ENCODE results near the gene CRNKL1.

Gene CRNKL1

DNA sequence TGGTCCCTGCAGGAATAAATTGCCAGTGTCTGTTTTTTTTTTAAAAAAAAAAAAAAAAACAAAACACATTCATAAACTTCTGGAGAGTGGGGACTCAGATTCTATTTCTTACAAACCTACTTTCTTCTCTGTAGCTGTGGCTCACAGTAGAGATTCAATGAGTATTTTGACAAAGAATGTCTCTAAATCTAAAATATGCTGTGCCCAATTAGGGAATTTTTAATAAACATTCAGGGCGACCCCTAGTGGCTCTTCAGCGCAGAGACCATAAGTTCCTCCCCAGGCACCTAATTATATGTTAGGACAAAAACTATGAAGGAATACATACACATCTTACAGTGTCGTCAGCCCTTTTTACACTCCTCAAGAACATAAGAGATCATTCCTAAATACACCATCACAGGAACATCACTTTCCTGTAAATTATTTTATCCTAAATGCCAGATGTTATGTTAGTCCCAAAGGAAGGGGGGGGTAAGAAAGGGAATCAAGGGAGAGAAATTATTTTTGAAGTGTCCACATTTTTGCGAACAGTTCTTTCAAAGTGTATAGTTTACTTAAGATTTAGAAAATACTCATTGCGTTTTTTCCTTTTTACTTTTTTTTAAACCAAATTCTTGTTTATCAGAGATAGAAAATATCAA is 56.9 kb downstream of the CRNKL1 start:
- H3K4me3 ChIP-seq (replicated peaks in 1 of 2; ENCODE audit: low read depth in 2 of 2, low read length in 2 of 2): no peak overlapping the region
- TF ChIP-seq, protein P1, sequence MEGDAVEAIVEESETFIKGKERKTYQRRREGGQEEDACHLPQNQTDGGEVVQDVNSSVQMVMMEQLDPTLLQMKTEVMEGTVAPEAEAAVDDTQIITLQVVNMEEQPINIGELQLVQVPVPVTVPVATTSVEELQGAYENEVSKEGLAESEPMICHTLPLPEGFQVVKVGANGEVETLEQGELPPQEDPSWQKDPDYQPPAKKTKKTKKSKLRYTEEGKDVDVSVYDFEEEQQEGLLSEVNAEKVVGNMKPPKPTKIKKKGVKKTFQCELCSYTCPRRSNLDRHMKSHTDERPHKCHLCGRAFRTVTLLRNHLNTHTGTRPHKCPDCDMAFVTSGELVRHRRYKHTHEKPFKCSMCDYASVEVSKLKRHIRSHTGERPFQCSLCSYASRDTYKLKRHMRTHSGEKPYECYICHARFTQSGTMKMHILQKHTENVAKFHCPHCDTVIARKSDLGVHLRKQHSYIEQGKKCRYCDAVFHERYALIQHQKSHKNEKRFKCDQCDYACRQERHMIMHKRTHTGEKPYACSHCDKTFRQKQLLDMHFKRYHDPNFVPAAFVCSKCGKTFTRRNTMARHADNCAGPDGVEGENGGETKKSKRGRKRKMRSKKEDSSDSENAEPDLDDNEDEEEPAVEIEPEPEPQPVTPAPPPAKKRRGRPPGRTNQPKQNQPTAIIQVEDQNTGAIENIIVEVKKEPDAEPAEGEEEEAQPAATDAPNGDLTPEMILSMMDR (IDR thresholded peaks at IDR 0.05; ENCODE audit: low read depth, low read length): peak; percentile 68
- DNase-seq (ENCODE audit: low read depth in 2 of 2): peak; percentile 78

DNA sequence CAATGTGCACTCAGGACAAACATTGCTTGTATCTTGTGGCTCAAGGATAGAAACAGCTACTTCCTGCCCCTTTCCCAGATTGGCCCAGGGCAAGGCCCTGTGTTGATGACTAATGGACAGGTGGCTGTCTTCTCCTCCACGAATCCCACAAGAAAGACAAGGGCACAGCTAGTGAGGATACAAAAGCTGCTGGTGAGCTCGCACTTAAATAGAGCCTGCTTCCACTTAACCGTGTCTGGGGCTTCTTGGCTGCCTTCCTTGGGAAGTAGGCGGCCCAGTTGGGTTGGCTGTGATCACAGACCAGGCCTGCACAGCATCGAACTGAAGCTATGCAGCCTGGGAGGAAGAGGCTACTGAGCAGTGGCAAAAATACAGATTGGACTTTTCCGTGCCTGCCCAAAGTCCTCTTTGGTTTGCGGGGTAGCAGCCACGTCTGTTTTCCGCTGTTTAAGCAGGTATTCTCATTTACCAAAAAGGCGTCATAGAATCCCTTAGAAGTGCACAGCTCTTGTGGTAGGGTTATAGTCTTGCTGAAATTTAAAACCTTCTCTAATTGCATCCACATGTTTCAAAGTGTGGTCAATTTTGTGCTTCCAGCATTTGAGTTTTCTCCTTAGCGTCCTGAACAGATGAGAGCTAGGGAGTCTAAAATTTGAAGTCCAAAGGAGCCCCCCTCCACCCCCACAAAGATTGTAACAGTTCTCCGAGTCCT is 58.2 kb downstream of the CRNKL1 start:
- TF ChIP-seq, protein P1 (IDR thresholded peaks at IDR 0.05; ENCODE audit: low read depth, low read length): no peak
- DNase-seq (ENCODE audit: low read depth in 2 of 2): peak; percentile 46 to 77
- peak overlapping the region in 1 of 2 donors; percentile 11 for H3K4me3 ChIP-seq (replicated peaks in 1 of 2; ENCODE audit: low read depth in 2 of 2, low read length in 2 of 2)

GRCh38 chr20:19992996-19993908 is 59.0 kb downstream of the CRNKL1 start:
- peak overlapping the region; percentile 3 to 11 for H3K4me3 ChIP-seq (replicated peaks in 1 of 2; ENCODE audit: low read depth in 2 of 2, low read length in 2 of 2)

GRCh38 chr20:19991854-19992253 is 60.4 kb downstream of the CRNKL1 start:
- TF ChIP-seq, protein P1 (IDR thresholded peaks at IDR 0.05; ENCODE audit: low read depth, low read length): no peak
- H3K4me3 ChIP-seq (replicated peaks in 1 of 2; ENCODE audit: low read depth in 2 of 2, low read length in 2 of 2): no peak overlapping the region
- DNase-seq (ENCODE audit: low read depth in 2 of 2): no peak

More at GRCh38 chr20:19992996-19993908, 59.0 kb downstream of the CRNKL1 start:
- TF ChIP-seq, protein P1 (IDR thresholded peaks at IDR 0.05; ENCODE audit: low read depth, low read length): no peak
- DNase-seq (ENCODE audit: low read depth in 2 of 2): peak; percentile 88 to 91

DNA sequence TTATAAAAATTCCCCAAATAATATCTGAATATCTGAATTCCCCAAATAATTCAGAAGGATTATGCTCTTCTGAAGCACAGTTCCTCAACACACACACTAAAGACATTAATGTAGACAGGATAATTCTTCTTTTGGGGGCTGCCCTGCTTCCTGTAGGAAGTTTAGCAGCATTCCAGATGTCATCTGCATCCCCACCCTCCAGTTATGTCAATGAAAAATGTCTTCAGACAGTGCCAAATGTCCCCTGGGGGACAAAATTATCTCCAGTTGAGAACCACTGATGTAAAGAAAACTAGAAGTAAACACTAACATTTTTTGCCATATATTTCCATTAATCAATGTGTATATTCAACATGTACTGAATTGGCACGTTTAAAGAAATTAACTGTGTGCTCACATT is 61.0 kb downstream of the CRNKL1 start:
- TF ChIP-seq, protein P1 (IDR thresholded peaks at IDR 0.05; ENCODE audit: low read depth, low read length): no peak
- no peak overlapping the region for H3K4me3 ChIP-seq (replicated peaks in 1 of 2; ENCODE audit: low read depth in 2 of 2, low read length in 2 of 2)
- DNase-seq (ENCODE audit: low read depth in 2 of 2): no peak

DNA sequence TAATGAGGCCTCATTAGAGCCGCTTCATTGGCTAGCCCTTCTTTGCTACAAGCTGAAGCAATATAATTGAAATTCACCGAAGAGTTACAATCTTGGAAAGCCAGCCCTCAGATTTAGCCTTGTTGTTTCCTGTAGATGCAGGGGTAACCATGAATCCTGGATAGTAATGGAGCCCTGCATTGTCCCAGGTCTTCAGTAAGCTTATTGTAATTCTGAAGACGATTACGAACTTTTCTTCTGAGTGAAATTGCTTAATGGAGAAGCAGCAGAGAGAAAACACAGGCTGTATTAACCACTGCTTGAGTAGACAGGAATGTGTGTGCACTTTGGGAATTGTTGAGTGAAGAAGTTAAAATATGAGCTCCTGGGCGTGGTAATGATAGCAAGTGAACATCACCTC is 61.4 kb downstream of the CRNKL1 start:
- DNase-seq (ENCODE audit: low read depth in 2 of 2): no peak
- TF ChIP-seq, protein P1 (IDR thresholded peaks at IDR 0.05; ENCODE audit: low read depth, low read length): no peak
- H3K4me3 ChIP-seq (replicated peaks in 1 of 2; ENCODE audit: low read depth in 2 of 2, low read length in 2 of 2): no peak overlapping the region

All from cardiac fibroblast (primary cell).